Body of pancreas (tissue), 4 donors: ENCODE measurements around the gene CD58. TPM values are rescaled to one million over a fixed set of nuclear protein-coding genes. Genes with fewer than 3 reads are reported as not detected.

Source experiments
- ATAC-seq: fragments of 150-250 bp; one replicate; pipeline ENCODE4 v1.9.1; 2016
- DNase-seq, 4 donors: peaks; one replicate each; pipeline ENCODE4 v3.0.0-alpha.2; 2019
- H3K27ac ChIP-seq, 4 donors: fragments of 200-600 bp; sonication (generic); 1 replicate in 3 of 4; 2 replicates in 1 of 4; pipeline versions ENCODE4 v1.5.1 to v1.6.1; 2016 to 2019; ENCODE audit warnings: mild to moderate bottlenecking in 1 of 4, mixed read lengths in 1 of 4, moderate library complexity in 1 of 4
- H3K27me3 ChIP-seq, 2 donors: fragments of 200-600 bp; sonication (generic); one replicate each; pipeline ENCODE4 v1.6.0; 2016; ENCODE audit warnings: mild to moderate bottlenecking in 1 of 2
- H3K36me3 ChIP-seq, 2 donors: fragments of 200-600 bp; sonication (generic); replicated peaks in 1 of 2; 2 replicates each; pipeline ENCODE4 v1.5.1; 2016; ENCODE audit warnings: low read depth in 2 of 2; ENCODE audit not compliant: insufficient read depth in 1 of 2
- H3K4me1 ChIP-seq: fragments of 200-600 bp; sonication (generic); one replicate; pipeline ENCODE4 v1.6.0; 2016
- H3K4me3 ChIP-seq, 2 donors: fragments of 200-600 bp; sonication (generic); 1 replicate in 1 of 2; 2 replicates in 1 of 2; pipeline ENCODE4 v1.5.1; 2016 to 2019
- H3K9me3 ChIP-seq, 3 donors: fragments of 200-600 bp; sonication (generic); 1 replicate in 2 of 3; 2 replicates in 1 of 3; pipeline ENCODE4 v1.5.1; 2016
- CTCF ChIP-seq, 7 experiments: fragments of 450-650 bp in 4 of 7; fragments of 200-600 bp in 3 of 7; sonication (generic) in 3 of 7; IDR thresholded peaks; one replicate each; pipeline ENCODE4 v1.5.1; 2016 to 2019; ENCODE audit warnings: antibody characterized with exemption in 7 of 7
- POLR2A ChIP-seq, 3 donors: fragments of 450-650 bp; IDR thresholded peaks; one replicate each; pipeline ENCODE4 v1.6.1; 2016; ENCODE audit warnings: antibody characterized with exemption in 3 of 3, mild to moderate bottlenecking in 2 of 3
- WGBS, 2 donors: methylation state at CpG; one replicate each; pipeline ENCODE4 v1.1.5; 2017; 5-methylcytosine and 5-hydroxymethylcytosine counted together
- intact Hi-C: fragments of 100-400 bp; cut with DNase I; formaldehyde crosslinking; loops from one replicate; pipeline ENCODE4 v1.15.1; 2023
- total RNA-seq, 2 donors: library from RNA; depleted of rRNA; stranded (reverse); fragments of >200 nt; gene quantifications; one replicate each; pipeline ENCODE4 v1.1.0, GENCODE V29; 2016

The CD58 gene
- total RNA-seq, 2 donors from 2014 or later = 6.6 to 15.0 TPM

- intact Hi-C loops = loop anchor here (10.0 kb wide), 1 partner anchor 117 kb away; no protein-coding TSS in a partner anchor
- no peaks in the 10 kb centered on the region for H3K36me3 ChIP-seq
Measured at GRCh38 chr1:116481934-116482333, 88.9 kb downstream of the CD58 start.

DNA sequence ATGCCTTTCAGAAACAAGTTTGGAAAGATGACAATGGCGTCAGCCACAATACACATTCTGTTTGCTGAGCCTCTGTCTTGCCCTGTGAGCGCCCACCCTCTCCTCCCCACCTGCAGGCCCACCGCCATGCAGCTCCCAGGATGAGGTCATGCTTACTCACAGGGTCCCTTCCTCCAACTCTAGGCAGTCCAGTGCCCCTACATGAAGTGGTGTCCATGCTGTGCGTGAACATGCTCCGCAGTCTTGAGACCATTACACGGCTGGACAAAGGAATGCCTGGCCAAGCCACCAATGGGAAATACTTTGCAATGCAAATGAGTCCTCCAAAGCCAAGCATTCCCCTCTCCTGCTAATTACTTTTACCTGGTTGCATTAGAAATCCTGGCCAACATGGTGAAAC is 92.2 kb downstream of the CD58 start:
- ATAC-seq (no peak), DNase-seq (no peak)
- intact Hi-C loops = loop anchor here (10.0 kb wide), 1 partner anchor 54 kb away; no protein-coding TSS in a partner anchor
- TF ChIP-seq CTCF (IDR thresholded peaks at IDR 0.05) (no peak), POLR2A (IDR thresholded peaks at IDR 0.05) (no peak)
- peak overlapping the region; percentile 87 to 93 (median 90) for H3K27ac ChIP-seq
- 88 to 93% methylated on average over 6 of the region's 6 CpGs for WGBS, 2 donors
- no peaks in the 10 kb centered on the region for H3K36me3 ChIP-seq
- H3K9me3 ChIP-seq = no peaks in the 10 kb centered on the region
- H3K27me3 ChIP-seq = no peaks in the 10 kb centered on the region
- H3K4me1 ChIP-seq = peaks cover 71% of the 10 kb centered on the region
- H3K4me3 ChIP-seq = no peak overlapping the region

More at GRCh38 chr1:116481934-116482333, 88.9 kb downstream of the CD58 start:
- no peak for ATAC-seq
- H3K27ac ChIP-seq = peak overlapping the region in 3 of 4 donors; percentile 4 to 54 (median 9)
- 61 to 68% methylated on average over 3 of the region's 3 CpGs for WGBS, 2 donors
- H3K9me3 ChIP-seq = no peaks in the 10 kb centered on the region
- no peak overlapping the region for H3K4me3 ChIP-seq
- TF ChIP-seq POLR2A (IDR thresholded peaks at IDR 0.05) (no peak), CTCF (IDR thresholded peaks at IDR 0.05) (no peak)
- DNase-seq = no peak
- no peaks in the 10 kb centered on the region for H3K27me3 ChIP-seq
- peaks cover 63% of the 10 kb centered on the region for H3K4me1 ChIP-seq

DNA sequence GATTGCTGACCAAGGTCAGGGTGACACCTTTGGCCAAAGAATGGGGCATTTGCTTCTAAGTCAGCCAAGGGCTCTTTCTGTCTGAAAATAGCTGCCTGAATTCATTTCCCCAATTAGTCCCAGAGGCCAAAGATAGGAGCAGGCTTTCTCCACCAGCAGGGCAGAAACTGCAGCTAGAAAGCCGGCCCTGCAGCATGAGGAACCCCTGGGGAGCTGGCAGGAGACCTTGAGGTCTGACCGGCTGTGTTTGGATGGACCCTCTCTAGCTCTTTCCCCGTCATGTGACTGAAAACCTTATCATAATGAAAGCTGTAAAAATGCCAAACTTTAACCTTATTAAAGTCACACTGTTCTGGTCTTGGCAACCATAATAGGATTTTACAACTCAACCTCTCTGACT is 93.4 kb downstream of the CD58 start:
- peak in 2 of 3 donors; percentile 46 to 48 for TF ChIP-seq POLR2A (IDR thresholded peaks at IDR 0.05)
- TF ChIP-seq CTCF (IDR thresholded peaks at IDR 0.05) = peak in 4 of 7 experiments; percentile 22 to 34 (median 32)
- H3K27me3 ChIP-seq = no peaks in the 10 kb centered on the region
- no peaks in the 10 kb centered on the region for H3K9me3 ChIP-seq
- H3K4me3 ChIP-seq = no peak overlapping the region
- DNase-seq (peak; percentile 57 to 75 (median 72)), ATAC-seq (peak; percentile 71)
- H3K36me3 ChIP-seq = no peaks in the 10 kb centered on the region
- peaks cover 68% of the 10 kb centered on the region for H3K4me1 ChIP-seq
- 17 to 27% methylated on average over 3 of the region's 3 CpGs for WGBS, 2 donors
- intact Hi-C loops = loop anchor here (10.0 kb wide), 1 partner anchor 53 kb away; no protein-coding TSS in a partner anchor
- H3K27ac ChIP-seq = peak overlapping the region; percentile 87 to 93 (median 90)

- intact Hi-C loops = loop anchor here (10.0 kb wide), 1 partner anchor 52 kb away; no protein-coding TSS in a partner anchor
- H3K27me3 ChIP-seq = no peaks in the 10 kb centered on the region
- peak overlapping the region; percentile 87 to 93 (median 90) for H3K27ac ChIP-seq
- H3K4me1 ChIP-seq = peaks cover 67% of the 10 kb centered on the region
- H3K4me3 ChIP-seq = no peak overlapping the region
- no peaks in the 10 kb centered on the region for H3K36me3 ChIP-seq
- 59 to 67% methylated on average over 3 of the region's 3 CpGs for WGBS, 2 donors
- ATAC-seq (peak; percentile 59), DNase-seq (peak in 3 of 4 donors; percentile 68 to 75 (median 70))
- H3K9me3 ChIP-seq = no peaks in the 10 kb centered on the region
- TF ChIP-seq POLR2A (IDR thresholded peaks at IDR 0.05) (peak in 2 of 3 donors; percentile 22 to 32), CTCF (IDR thresholded peaks at IDR 0.05) (no peak)
Measured at GRCh38 chr1:116476321-116476720, 94.5 kb downstream of the CD58 start.

GRCh38 chr1:116475850-116476218 is 95.0 kb downstream of the CD58 start:
- H3K4me1 ChIP-seq = peaks cover 67% of the 10 kb centered on the region
- ATAC-seq = no peak
- H3K27me3 ChIP-seq = no peaks in the 10 kb centered on the region
- peak overlapping the region; percentile 87 to 93 (median 90) for H3K27ac ChIP-seq
- no peak overlapping the region for H3K4me3 ChIP-seq
- H3K36me3 ChIP-seq = no peaks in the 10 kb centered on the region
- 86 to 93% methylated on average over 7 of the region's 7 CpGs for WGBS, 2 donors
- TF ChIP-seq CTCF (IDR thresholded peaks at IDR 0.05) = no peak
- TF ChIP-seq POLR2A (IDR thresholded peaks at IDR 0.05) = no peak
- no peaks in the 10 kb centered on the region for H3K9me3 ChIP-seq
- no peak for DNase-seq
- intact Hi-C loops = loop anchor here (10.0 kb wide), 1 partner anchor 51 kb away; no protein-coding TSS in a partner anchor
